ENCODE measurements around the gene XKR7.

GRCh38 chr20:31923388-31924331, 44.3 kb upstream of the XKR7 start:
- TF ChIP-seq ARNTL (CRISPR knock-in tag; IDR thresholded peaks at IDR 0.05; ENCODE audit: borderline replicate concordance, low read depth): no peak
- no peak for TF ChIP-seq ISL1 (CRISPR knock-in tag; IDR thresholded peaks at IDR 0.05)
- TF ChIP-seq ZFP3 (CRISPR knock-in tag; IDR thresholded peaks at IDR 0.05): no peak
